GM18870 (cell line): ENCODE measurements around the gene TDRD12.
A peak's percentile ranks its signal among the peaks of the same experiment; 100 is the strongest.
"Not testable (repeated sequence)": the region's sequence is repeated elsewhere in the genome, so short reads cannot be mapped to it uniquely, and the experiment has no call there.

Experiments used
- ATAC-seq: cut with Tn5 transposase; IDR thresholded peaks from one replicate; pipeline ENCODE4 v1.9.1; 2021; ENCODE audit warnings: moderate library complexity; ENCODE audit not compliant: unreplicated experiment

TDRD12 gene

DNA sequence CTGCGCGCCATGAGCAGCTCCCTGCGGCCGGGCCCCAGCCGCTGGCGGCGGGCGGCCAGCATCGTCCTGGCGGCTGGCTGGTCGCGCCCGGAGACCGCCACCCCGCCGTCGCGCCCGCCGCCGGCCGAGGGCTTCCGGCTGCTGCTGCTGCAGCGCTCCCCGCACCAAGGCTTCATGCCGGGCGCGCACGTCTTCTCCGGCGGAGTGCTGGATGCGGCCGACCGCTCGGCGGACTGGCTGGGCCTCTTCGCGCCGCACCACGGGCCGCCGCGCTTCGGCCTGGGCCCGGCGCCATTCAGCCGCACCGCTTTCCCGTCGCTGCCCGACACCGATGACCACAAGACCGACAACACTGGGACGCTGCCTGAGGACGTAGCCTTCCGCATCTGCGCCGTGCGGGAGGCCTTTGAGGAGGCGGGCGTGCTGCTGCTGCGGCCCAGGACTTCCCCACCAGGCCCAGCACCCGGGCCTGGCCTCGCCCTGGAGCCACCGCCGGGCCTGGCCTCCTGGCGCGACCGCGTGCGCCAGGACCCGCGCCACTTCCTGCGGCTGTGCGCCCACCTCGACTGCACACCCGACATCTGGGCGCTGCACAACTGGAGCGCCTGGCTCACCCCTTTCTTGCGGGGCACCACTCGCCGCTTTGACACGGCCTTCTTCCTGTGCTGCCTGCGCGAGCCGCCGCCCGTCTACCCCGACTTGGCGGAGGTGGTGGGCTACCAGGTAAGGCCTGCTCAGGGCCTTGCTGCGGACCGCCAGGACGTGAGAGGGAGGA, 27.4 kb upstream of the TDRD12 start:
- ATAC-seq, result peak; percentile 31

DNA sequence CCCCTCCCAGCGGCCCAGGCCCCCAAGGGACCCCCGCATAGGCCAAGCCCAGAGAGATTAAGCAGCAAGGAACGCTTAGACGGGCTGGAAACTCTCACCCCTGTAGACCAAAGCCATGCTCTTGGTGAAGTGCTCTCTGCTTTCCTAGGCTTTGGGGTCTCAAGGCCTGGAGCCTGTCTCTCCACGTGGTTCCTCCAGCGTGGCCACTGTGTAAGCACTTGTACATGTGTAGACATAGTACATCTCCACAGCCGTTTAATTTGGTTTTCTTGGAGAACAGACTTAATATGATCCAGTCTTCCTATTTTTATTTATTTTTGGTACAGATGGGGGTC, 26.9 kb upstream of the TDRD12 start:
- no peak for ATAC-seq

GRCh38 chr19:32693151-32694108, 26.1 kb upstream of the TDRD12 start:
- not testable (repeated sequence) for ATAC-seq

DNA sequence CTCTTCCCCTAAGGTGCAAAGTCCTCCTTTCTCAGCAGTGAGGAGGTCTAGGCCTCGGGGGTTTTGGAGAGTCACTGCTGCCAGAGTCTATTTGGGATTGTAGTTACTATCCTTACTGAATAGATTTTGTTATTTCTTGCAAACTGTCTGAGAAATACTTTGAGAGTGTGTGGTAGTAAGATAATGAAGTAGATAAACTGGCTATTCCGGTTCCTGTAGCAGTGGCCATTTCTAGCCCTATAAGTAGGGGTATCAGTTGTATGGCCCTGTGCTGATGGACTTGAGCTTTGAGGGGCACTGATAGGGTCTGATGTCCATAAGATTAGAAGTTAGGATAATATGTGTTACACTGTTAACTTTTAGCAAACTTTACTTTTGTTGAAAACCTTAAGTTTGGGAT, 25.3 kb upstream of the TDRD12 start:
- not testable (repeated sequence) for ATAC-seq

DNA sequence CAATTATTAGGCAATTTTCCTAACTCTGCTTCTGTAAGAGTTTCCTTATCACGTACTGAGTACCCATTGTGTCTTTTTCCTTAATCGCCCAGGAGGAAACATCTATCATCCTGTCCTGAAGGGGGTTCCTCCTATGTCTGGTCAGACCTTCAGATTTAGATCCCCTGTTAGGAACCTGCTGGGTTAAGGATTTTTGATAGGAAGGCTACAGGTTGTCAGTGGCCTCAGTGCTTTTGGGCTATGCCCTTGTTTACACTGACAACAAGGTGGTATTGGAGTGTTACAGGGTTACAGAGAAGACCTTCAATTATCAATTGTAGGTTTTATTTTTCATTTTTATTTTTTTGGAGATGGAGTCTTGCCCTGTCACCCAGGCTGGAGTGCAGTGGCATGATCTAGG, 24.7 kb upstream of the TDRD12 start:
- ATAC-seq, result not testable (repeated sequence)

- not testable (repeated sequence) for ATAC-seq
Observed at GRCh38 chr19:32695506-32695905, 24.1 kb upstream of the TDRD12 start.

- not testable (repeated sequence) for ATAC-seq
Observed at GRCh38 chr19:32696771-32697170, 22.8 kb upstream of the TDRD12 start.

- not testable (repeated sequence) for ATAC-seq
Observed at GRCh38 chr19:32700129-32700528, 19.4 kb upstream of the TDRD12 start.

DNA sequence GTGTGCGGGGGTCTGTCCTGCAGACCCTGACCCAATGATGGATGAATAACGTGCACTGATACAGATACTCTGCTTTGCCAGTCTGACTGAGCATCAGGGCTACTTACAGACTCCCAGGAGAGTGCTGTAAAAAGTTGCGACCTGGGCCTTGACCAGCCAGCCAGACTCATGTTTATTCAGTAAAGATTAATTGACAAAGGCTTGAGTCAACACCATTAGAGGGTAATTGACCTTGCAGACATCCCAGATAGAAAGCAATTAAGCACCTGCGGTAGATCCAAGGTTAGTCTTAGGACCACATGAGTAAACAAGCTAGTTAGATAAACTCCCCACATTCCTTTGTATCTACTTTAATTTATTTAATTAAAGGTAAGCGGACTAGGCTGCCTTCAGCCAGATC, 17.6 kb upstream of the TDRD12 start:
- no peak for ATAC-seq

DNA sequence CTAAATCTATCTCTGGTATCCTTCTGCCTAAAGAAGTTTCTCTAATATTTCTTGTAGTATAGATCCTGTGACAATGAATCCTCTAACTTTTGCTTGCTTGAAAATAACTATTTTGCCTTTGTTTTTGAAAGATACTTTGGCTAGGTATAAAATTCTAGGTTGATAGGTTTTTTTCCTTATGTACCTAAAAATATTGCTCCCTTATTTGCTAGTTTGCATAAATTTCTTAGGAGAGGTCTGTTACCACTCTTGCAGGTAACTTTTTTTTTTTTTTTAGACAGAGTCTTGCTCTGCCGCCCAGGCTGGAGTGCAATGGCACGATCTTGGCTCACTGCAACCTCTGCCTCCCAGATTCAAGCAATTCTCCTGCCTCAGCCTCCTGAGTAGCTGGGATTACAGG, 15.6 kb upstream of the TDRD12 start:
- ATAC-seq, result not testable (repeated sequence)

DNA sequence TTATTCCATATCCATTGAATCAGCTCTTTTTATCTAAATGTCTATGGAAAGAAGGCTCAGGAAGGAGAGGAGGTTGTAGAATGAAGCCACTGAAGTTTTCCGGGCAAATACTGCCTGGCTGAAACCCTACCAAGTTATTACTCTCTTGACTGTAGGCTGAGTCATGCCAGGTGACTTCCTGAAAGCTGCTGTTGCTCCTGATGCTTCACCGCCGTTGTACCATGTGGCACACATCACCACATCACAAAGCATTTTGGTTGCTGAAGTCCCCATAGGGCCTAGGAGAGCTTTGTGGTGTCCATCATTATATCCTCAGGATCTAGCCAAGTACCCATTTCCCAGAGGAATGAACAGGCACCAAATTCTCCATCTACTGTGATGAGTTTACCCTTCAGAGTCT, 11.1 kb upstream of the TDRD12 start:
- no peak for ATAC-seq

DNA sequence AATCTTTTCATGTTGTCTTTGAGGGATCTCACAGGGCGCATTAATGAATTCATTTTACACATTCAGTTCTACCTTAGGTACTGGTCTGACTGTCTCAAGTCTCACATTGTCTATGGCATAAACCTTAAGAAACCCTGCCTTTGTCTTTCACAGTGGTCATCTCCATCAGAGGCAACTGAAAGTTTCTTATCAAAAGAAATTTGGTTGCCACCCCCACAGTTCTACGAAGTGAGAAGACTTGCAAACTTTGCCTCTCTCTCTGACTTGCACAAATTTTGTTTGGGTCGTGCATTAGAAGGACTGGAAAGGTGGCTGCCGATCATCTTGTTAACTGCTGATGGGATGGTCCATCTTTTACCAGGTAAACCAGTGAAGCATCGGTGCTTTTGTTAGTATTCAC, 10.5 kb upstream of the TDRD12 start:
- no peak for ATAC-seq

GRCh38 chr19:32711747-32712146, 7.8 kb upstream of the TDRD12 start:
- no peak for ATAC-seq

- ATAC-seq, result not testable (repeated sequence)
Observed at GRCh38 chr19:32716203-32716602, 3.4 kb upstream of the TDRD12 start.

DNA sequence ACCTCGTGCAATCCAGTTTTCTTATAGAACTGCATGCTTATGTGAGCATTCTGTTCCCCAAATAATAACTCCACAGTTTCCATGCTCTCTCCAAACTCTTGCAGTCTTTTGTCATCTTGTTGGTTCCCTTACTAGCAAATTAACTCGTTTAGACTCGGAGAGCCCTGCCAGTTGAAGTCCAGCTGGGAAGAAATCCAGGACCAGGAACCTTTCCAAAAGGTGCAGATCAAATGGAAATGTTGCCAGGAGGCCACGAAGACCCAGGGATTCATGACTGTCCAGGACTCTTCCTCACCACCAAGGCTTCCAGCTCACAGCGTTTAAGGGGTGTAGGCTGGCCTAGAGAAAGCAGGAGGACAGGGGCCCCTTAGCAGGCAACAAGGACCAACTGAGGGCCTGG, 2.1 kb upstream of the TDRD12 start:
- no peak for ATAC-seq

GRCh38 chr19:32718286-32718685, 1.3 kb upstream of the TDRD12 start:
- ATAC-seq, result no peak

DNA sequence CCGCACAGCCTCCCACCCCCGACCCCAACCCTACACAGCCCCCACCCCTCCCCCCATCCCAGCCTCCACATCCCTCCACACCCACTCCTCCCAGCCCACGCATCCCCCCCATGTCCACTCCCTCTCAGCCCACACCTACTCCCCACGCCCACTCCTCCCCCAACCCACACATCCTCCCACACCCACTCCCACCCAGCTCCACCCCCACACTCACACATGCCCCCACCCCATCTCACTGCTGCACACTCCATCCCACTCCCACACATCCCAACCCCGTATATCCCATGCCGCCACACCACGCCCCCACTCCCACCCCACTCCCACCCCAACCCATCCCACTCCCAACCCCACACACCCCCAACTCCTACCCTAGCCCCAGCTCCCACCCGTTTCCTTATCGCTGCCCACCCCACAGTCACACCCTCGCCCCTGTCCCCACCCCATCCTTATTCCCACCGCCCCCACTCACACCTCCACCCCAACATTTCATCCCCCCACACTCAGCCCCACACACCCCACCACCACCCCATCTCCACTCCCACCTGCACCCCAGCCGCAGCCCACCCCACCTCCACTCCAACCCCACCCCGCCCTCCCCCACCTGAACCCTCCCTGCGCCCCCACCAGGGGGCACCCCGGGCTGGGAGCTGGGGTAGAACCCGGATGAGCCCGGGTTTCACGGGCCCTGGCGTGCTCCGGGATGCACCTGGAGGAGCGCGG, 809 bp downstream of the TDRD12 start:
- ATAC-seq, result no peak

DNA sequence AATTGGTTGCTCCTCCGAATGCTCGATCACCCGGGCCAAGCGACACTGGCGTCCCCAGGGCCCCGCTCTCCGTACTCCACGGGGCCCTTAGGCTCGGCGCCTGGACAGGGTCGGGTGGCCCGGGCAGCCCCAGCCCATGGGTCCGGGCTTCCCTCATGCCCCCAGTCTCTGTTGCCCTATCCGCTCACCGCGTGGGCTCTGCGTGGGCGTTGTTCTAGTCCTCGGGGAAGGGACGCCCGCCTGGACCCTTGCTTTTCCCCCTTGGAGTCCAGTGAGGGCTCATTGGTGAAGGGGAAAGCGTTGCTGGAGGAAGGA, 1.3 kb downstream of the TDRD12 start:
- no peak for ATAC-seq

DNA sequence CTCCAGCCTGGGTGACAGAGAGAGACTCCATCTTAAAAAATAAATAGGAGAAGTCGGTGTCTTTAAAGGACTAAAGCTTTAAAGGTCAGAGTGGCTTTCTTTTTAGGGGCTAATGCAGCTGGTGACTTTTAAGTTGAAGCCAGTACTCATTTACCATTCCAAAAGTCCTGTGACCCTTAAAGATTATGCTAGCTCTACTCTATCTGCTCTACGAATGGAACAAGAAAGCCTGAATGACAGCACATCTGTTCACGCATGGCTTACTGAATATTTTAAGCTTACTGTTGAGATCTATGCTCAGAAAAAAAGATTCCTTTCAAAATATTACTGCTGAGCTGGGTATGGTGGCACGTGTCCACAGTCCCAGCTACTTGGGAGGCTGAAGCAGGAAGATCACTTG, 16.4 kb downstream of the TDRD12 start:
- ATAC-seq, result no peak

- no peak for ATAC-seq
Observed at GRCh38 chr19:32743021-32743420, 23.5 kb downstream of the TDRD12 start.

- ATAC-seq, result no peak
Observed at GRCh38 chr19:32743447-32743846, 23.9 kb downstream of the TDRD12 start.
